Panc1 (cell line): ENCODE measurements around the gene BLCAP. TPM values are rescaled to one million over a fixed set of nuclear protein-coding genes. Genes with fewer than 3 reads are reported as not detected.

ENCODE experiments used
- ATAC-seq: fragments of 200-7000 bp; cut with Tn5 transposase; 2 replicates; pipeline ENCODE4 v1.9.1; 2020; ENCODE audit warnings: mild to moderate bottlenecking, moderate library complexity
- BruUV-seq: library from RNA; stranded (reverse); fragments of 400-500 nt; replicated peaks from 2 replicates; lab custom pipeline; 2021; lab: Mats Ljungman, UMichigan
- CTCF ChIA-PET: fragments of 300-600 bp; sonication (Branson Sonifier 250); formaldehyde crosslinking; loops from one replicate; lab custom pipeline; 2022; ENCODE audit warnings: antibody characterized with exemption; lab: Charles Lee
- POLR2A ChIA-PET: fragments of 300-600 bp; sonication (Branson Sonifier 250); formaldehyde crosslinking; loops from one replicate; lab custom pipeline; 2022; ENCODE audit warnings: antibody characterized with exemption; lab: Charles Lee
- DNase-seq: peaks from one replicate; pipeline ENCODE4 v3.0.0-alpha.2; 2010; ENCODE audit warnings: low read depth, low spot score
- H3K27ac ChIP-seq: 2 replicates; pipeline ENCODE4 v1.5.1; 2011; ENCODE audit warnings: mild to moderate bottlenecking, low read length, inconsistent platforms
- H3K27me3 ChIP-seq: fragments of 200-500 bp; sonication (Bioruptor generic); 2 replicates; pipeline ENCODE4 v1.6.0; 2014; ENCODE audit warnings: low read length, inconsistent platforms; ENCODE audit not compliant: control insufficient read depth, insufficient read depth
- H3K36me3 ChIP-seq: fragments of 200-500 bp; sonication (Bioruptor generic); 2 replicates; pipeline ENCODE4 v1.5.1; 2014; ENCODE audit warnings: inconsistent platforms, mild to moderate bottlenecking, low read length, moderate library complexity; ENCODE audit not compliant: control insufficient read depth, insufficient read depth
- H3K4me1 ChIP-seq: 2 replicates; pipeline ENCODE4 v1.5.1; 2011; ENCODE audit warnings: inconsistent platforms, mild to moderate bottlenecking, low read length, moderate library complexity; ENCODE audit not compliant: control insufficient read depth, insufficient read depth
- H3K4me3 ChIP-seq, 2 experiments: 2 replicates each; pipeline ENCODE4 v1.5.1; 2011 to 2012; ENCODE audit warnings: low read depth in 2 of 2, low read length in 2 of 2, mild to moderate bottlenecking in 2 of 2, inconsistent platforms in 1 of 2, moderate library complexity in 1 of 2
- H3K9me3 ChIP-seq: fragments of 200-500 bp; sonication (Bioruptor generic); 2 replicates; pipeline ENCODE4 v1.5.1; 2014; ENCODE audit warnings: low read depth, mild to moderate bottlenecking, inconsistent platforms, low read length, moderate library complexity; ENCODE audit not compliant: control insufficient read depth, insufficient read depth
- CTCF ChIP-seq: fragments of 450-650 bp; IDR thresholded peaks from 2 replicates; pipeline ENCODE4 v1.5.1; 2017; ENCODE audit warnings: mild to moderate bottlenecking
- POLR2AphosphoS5 ChIP-seq: IDR thresholded peaks from 2 replicates; pipeline ENCODE4 v1.6.1; 2012; ENCODE audit warnings: mild to moderate bottlenecking, low read depth, low read length, moderate library complexity
- REST ChIP-seq, 2 experiments: IDR thresholded peaks; 2 replicates each; pipeline ENCODE4 v1.6.1; 2011 to 2012; ENCODE audit warnings: low read depth in 2 of 2, control low read depth in 1 of 2, low read length in 1 of 2, mild to moderate bottlenecking in 1 of 2, moderate library complexity in 1 of 2; ENCODE audit not compliant: insufficient read depth in 1 of 2
- SIN3A ChIP-seq: IDR thresholded peaks from 2 replicates; pipeline ENCODE4 v1.6.1; 2012; ENCODE audit warnings: low read depth, mild to moderate bottlenecking, low read length, moderate library complexity, borderline replicate concordance; ENCODE audit not compliant: insufficient read depth
- TCF7L2 ChIP-seq: IDR thresholded peaks from 2 replicates; pipeline ENCODE4 v1.6.1; 2011; ENCODE audit warnings: mild to moderate bottlenecking, low read depth, low read length, inconsistent platforms
- in situ Hi-C: cut with HindIII; loops from 2 replicates; pipeline ENCODE4 v1.10.0; 2016; ENCODE audit warnings: low sequenced_read_pairs, low pct_unique_long_range_greater_than_20kb
- intact Hi-C: fragments of 100-400 bp; cut with micrococcal nuclease; formaldehyde crosslinking; loops from one replicate; pipeline ENCODE4 v1.10.0; 2022; ENCODE audit not compliant: unreplicated experiment
- total RNA-seq: library from RNA; stranded (reverse); gene quantifications from one replicate; pipeline ENCODE4 v1.2.1, GENCODE V29; 2021; ENCODE audit not compliant: unreplicated experiment

Gene BLCAP
- total RNA-seq, 1 experiment from 2014 or later, result 50.1 TPM

DNA sequence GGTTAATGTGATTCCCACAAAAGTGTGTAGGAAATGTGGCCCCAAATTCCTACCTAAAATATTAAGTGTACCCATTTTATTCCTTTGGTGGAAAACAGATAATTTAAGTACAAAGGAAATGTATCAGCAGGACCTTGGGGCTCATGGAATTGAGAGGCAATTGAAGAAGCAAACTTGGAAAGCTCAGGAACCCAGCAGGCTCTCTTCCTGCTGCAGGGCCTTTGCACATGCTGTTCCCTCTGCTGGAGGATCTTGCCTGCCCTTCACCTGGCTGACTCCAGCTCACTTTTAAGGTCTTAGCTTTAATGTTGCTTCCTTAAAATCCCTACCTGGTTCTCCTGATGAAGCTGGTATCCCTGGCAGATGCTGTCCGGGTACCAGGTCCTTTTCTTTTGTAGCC is 9.8 kb upstream of the BLCAP start:
- CTCF ChIA-PET, result no interaction called here
- Histone ChIP-seq H3K27me3 (no peaks in the 10 kb centered on the region), H3K4me3 (no peak overlapping the region), H3K27ac (no peak overlapping the region), H3K36me3 (no peaks in the 10 kb centered on the region), H3K9me3 (no peaks in the 10 kb centered on the region), H3K4me1 (peaks cover 10% of the 10 kb centered on the region)
- no peak for TF ChIP-seq REST (IDR thresholded peaks at IDR 0.05; ENCODE audit: insufficient read depth in 1 of 2, low read depth in 2 of 2, low read length in 1 of 2)
- TF ChIP-seq SIN3A, result no peak
- TF ChIP-seq TCF7L2, result no peak
- no peak for TF ChIP-seq POLR2AphosphoS5
- TF ChIP-seq CTCF, result no peak
- intact Hi-C loops (no loop called here), in situ Hi-C loops (no loop called here)
- POLR2A ChIA-PET, result no interaction called here
- ATAC-seq (no peak), DNase-seq (no peak)
- no TSS peak for BruUV-seq

- intact Hi-C loops, result loop anchor here (2.0 kb wide), 1 partner anchor 337 kb away; no protein-coding TSS in a partner anchor
- POLR2A ChIA-PET, result no interaction called here
- BruUV-seq, result no TSS peak
These were observed 7.9 kb upstream of the BLCAP start for GRCh38 chr20:37535443-37536132.

More at GRCh38 chr20:37535443-37536132, 7.9 kb upstream of the BLCAP start:
- Histone ChIP-seq H3K4me1 (peaks cover 3% of the 10 kb centered on the region; the same call in 1 of the 2 replicates), H3K27ac (no peak overlapping the region), H3K9me3 (no peaks in the 10 kb centered on the region), H3K36me3 (no peaks in the 10 kb centered on the region), H3K27me3 (no peaks in the 10 kb centered on the region), H3K4me3 (no peak overlapping the region)
- DNase-seq, result no peak
- CTCF ChIA-PET, result no interaction called here
- TF ChIP-seq TCF7L2 (no peak), CTCF (no peak), SIN3A (no peak), POLR2AphosphoS5 (no peak), REST (IDR thresholded peaks at IDR 0.05; ENCODE audit: insufficient read depth in 1 of 2, low read depth in 2 of 2, low read length in 1 of 2) (no peak)
- ATAC-seq, result no peak
- in situ Hi-C loops, result no loop called here
